ENCODE results near the gene CHTOP. TPM values are rescaled to one million over a fixed set of nuclear protein-coding genes. Genes with fewer than 3 reads are reported as not detected.

CHTOP gene
- total and polyA plus RNA-seq, 2 experiments from 2014 or later: 73.4 to 97.8 TPM

DNA sequence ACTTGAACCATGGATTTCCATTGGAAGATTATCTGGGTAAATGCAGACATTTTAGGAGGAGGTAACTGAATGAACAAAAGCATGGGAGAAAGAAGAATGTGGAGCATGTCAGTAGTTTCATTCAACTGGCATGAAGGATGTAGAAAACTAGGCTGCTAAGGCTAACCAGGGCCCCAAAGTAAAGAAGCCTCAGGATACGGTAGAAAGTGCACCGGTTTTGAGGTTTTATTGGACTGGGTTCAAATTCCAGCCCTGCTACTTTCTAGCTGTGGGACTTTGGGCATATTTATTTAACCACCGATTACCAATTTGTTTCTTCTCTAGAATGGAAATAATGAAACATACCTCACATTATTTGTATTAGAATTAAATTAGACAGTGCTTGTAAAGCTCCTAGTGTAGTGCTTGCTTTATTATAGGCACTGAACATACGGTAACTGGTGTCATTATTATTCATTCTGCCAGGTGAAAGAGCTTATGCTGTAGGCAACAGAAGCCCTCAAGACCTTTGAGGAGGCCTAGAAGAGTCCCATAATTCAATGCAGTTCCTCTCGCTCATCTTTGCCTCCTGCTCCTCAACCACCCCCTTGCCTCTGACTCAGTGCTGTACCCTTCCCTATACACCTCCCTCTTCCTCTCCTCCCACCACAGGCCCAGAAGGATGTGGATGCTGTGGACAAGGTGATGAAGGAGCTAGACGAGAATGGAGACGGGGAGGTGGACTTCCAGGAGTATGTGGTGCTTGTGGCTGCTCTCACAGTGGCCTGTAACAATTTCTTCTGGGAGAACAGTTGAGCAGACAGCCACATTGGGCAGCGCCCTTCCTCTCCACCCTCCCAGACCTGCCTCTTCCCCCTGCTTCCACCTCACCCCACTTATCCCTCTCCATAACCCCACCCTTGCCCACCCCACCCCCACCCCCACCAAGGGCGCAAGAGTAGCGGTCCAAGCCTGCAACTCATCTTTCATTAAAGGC lies 2.5 kb upstream of the CHTOP start:
- Mint-ChIP-seq H3K36me3 (ENCODE audit: low read depth) (peaks cover 28% of the 10 kb centered on the region), H3K4me3 (no peak overlapping the region), H3K9me3 (no peaks in the 10 kb centered on the region), H3K27ac (no peak overlapping the region), H3K4me1 (peaks cover 43% of the 10 kb centered on the region), H3K27me3 (ENCODE audit: insufficient read depth, low read depth, poor library complexity) (peaks cover 20% of the 10 kb centered on the region)
- Histone ChIP-seq H3K27ac (ENCODE audit: low read depth) (no peak overlapping the region), H3K4me3 (no peak overlapping the region), H3K9me2 (ENCODE audit: insufficient read depth) (0 out of 2 replicates have a peak, but pooled peaks cover 2% of the 10 kb centered on the region), H3K36me3 (ENCODE audit: insufficient read depth) (peaks cover 6% of the 10 kb centered on the region), H3K79me2 (replicated peaks; ENCODE audit: insufficient read depth) (peaks cover 21% of the 10 kb centered on the region), H3F3A (replicated peaks; ENCODE audit: low read depth) (peaks cover 12% of the 10 kb centered on the region; the same call in 1 of the 2 replicates), H3K4me1 (ENCODE audit: insufficient read depth) (peaks cover 16% of the 10 kb centered on the region; the same call in 1 of the 2 replicates), H3K27me3 (ENCODE audit: insufficient read depth) (no peaks in the 10 kb centered on the region), H2AFZ (no peak overlapping the region), H3K4me2 (no peak overlapping the region), H4K20me1 (replicated peaks; ENCODE audit: insufficient read depth) (peaks cover 5% of the 10 kb centered on the region; the same call in 1 of the 2 replicates)
- ATAC-seq (no peak), DNase-seq (ENCODE audit: low spot score) (no peak)
- TF ChIP-seq, protein P1, sequence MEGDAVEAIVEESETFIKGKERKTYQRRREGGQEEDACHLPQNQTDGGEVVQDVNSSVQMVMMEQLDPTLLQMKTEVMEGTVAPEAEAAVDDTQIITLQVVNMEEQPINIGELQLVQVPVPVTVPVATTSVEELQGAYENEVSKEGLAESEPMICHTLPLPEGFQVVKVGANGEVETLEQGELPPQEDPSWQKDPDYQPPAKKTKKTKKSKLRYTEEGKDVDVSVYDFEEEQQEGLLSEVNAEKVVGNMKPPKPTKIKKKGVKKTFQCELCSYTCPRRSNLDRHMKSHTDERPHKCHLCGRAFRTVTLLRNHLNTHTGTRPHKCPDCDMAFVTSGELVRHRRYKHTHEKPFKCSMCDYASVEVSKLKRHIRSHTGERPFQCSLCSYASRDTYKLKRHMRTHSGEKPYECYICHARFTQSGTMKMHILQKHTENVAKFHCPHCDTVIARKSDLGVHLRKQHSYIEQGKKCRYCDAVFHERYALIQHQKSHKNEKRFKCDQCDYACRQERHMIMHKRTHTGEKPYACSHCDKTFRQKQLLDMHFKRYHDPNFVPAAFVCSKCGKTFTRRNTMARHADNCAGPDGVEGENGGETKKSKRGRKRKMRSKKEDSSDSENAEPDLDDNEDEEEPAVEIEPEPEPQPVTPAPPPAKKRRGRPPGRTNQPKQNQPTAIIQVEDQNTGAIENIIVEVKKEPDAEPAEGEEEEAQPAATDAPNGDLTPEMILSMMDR (conservative IDR thresholded peaks at IDR 0.05; ENCODE audit: low read depth in 2 of 2): no peak
- no peak for TF ChIP-seq NANOG (IDR thresholded peaks at IDR 0.05; ENCODE audit: borderline replicate concordance)
- TF ChIP-seq, protein P2, sequence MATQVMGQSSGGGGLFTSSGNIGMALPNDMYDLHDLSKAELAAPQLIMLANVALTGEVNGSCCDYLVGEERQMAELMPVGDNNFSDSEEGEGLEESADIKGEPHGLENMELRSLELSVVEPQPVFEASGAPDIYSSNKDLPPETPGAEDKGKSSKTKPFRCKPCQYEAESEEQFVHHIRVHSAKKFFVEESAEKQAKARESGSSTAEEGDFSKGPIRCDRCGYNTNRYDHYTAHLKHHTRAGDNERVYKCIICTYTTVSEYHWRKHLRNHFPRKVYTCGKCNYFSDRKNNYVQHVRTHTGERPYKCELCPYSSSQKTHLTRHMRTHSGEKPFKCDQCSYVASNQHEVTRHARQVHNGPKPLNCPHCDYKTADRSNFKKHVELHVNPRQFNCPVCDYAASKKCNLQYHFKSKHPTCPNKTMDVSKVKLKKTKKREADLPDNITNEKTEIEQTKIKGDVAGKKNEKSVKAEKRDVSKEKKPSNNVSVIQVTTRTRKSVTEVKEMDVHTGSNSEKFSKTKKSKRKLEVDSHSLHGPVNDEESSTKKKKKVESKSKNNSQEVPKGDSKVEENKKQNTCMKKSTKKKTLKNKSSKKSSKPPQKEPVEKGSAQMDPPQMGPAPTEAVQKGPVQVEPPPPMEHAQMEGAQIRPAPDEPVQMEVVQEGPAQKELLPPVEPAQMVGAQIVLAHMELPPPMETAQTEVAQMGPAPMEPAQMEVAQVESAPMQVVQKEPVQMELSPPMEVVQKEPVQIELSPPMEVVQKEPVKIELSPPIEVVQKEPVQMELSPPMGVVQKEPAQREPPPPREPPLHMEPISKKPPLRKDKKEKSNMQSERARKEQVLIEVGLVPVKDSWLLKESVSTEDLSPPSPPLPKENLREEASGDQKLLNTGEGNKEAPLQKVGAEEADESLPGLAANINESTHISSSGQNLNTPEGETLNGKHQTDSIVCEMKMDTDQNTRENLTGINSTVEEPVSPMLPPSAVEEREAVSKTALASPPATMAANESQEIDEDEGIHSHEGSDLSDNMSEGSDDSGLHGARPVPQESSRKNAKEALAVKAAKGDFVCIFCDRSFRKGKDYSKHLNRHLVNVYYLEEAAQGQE (IDR thresholded peaks at IDR 0.05; ENCODE audit: unreplicated experiment): no peak
- TF ChIP-seq CREB1 (CRISPR knock-in tag; IDR thresholded peaks at IDR 0.05; ENCODE audit: low read depth): no peak
- TF ChIP-seq ZNF114 (CRISPR knock-in tag; IDR thresholded peaks at IDR 0.05): no peak
- TF ChIP-seq EZH2phosphoT487 (IDR thresholded peaks at IDR 0.05; ENCODE audit: unreplicated experiment): no peak
- no peak for TF ChIP-seq EZH2 (IDR thresholded peaks at IDR 0.05; ENCODE audit: low read depth, unreplicated experiment)
- TF ChIP-seq ZNF331 (CRISPR knock-in tag; IDR thresholded peaks at IDR 0.05; ENCODE audit: low read depth): no peak
- no peak for TF ChIP-seq POLR2AphosphoS5 (IDR thresholded peaks at IDR 0.05; ENCODE audit: low read depth)
- TF ChIP-seq STAT1 (IDR thresholded peaks at IDR 0.05; ENCODE audit: unreplicated experiment): no peak
- no peak for TF ChIP-seq JUNB (IDR thresholded peaks at IDR 0.05; ENCODE audit: unreplicated experiment)
- TF ChIP-seq, protein P3, sequence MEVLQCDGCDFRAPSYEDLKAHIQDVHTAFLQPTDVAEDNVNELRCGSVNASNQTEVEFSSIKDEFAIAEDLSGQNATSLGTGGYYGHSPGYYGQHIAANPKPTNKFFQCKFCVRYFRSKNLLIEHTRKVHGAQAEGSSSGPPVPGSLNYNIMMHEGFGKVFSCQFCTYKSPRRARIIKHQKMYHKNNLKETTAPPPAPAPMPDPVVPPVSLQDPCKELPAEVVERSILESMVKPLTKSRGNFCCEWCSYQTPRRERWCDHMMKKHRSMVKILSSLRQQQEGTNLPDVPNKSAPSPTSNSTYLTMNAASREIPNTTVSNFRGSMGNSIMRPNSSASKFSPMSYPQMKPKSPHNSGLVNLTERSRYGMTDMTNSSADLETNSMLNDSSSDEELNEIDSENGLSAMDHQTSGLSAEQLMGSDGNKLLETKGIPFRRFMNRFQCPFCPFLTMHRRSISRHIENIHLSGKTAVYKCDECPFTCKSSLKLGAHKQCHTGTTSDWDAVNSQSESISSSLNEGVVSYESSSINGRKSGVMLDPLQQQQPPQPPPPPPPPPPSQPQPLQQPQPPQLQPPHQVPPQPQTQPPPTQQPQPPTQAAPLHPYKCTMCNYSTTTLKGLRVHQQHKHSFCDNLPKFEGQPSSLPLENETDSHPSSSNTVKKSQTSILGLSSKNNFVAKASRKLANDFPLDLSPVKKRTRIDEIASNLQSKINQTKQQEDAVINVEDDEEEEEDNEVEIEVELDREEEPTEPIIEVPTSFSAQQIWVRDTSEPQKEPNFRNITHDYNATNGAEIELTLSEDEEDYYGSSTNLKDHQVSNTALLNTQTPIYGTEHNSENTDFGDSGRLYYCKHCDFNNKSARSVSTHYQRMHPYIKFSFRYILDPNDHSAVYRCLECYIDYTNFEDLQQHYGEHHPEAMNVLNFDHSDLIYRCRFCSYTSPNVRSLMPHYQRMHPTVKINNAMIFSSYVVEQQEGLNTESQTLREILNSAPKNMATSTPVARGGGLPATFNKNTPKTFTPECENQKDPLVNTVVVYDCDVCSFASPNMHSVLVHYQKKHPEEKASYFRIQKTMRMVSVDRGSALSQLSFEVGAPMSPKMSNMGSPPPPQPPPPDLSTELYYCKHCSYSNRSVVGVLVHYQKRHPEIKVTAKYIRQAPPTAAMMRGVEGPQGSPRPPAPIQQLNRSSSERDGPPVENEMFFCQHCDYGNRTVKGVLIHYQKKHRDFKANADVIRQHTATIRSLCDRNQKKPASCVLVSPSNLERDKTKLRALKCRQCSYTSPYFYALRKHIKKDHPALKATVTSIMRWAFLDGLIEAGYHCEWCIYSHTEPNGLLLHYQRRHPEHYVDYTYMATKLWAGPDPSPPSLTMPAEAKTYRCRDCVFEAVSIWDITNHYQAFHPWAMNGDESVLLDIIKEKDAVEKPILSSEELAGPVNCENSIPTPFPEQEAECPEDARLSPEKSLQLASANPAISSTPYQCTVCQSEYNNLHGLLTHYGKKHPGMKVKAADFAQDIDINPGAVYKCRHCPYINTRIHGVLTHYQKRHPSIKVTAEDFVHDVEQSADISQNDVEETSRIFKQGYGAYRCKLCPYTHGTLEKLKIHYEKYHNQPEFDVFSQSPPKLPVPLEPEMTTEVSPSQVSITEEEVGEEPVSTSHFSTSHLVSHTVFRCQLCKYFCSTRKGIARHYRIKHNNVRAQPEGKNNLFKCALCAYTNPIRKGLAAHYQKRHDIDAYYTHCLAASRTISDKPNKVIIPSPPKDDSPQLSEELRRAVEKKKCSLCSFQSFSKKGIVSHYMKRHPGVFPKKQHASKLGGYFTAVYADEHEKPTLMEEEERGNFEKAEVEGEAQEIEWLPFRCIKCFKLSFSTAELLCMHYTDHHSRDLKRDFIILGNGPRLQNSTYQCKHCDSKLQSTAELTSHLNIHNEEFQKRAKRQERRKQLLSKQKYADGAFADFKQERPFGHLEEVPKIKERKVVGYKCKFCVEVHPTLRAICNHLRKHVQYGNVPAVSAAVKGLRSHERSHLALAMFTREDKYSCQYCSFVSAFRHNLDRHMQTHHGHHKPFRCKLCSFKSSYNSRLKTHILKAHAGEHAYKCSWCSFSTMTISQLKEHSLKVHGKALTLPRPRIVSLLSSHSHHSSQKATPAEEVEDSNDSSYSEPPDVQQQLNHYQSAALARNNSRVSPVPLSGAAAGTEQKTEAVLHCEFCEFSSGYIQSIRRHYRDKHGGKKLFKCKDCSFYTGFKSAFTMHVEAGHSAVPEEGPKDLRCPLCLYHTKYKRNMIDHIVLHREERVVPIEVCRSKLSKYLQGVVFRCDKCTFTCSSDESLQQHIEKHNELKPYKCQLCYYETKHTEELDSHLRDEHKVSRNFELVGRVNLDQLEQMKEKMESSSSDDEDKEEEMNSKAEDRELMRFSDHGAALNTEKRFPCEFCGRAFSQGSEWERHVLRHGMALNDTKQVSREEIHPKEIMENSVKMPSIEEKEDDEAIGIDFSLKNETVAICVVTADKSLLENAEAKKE (CRISPR knock-in tag; IDR thresholded peaks at IDR 0.05): no peak
- TF ChIP-seq, protein P4, sequence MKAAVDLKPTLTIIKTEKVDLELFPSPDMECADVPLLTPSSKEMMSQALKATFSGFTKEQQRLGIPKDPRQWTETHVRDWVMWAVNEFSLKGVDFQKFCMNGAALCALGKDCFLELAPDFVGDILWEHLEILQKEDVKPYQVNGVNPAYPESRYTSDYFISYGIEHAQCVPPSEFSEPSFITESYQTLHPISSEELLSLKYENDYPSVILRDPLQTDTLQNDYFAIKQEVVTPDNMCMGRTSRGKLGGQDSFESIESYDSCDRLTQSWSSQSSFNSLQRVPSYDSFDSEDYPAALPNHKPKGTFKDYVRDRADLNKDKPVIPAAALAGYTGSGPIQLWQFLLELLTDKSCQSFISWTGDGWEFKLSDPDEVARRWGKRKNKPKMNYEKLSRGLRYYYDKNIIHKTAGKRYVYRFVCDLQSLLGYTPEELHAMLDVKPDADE (IDR thresholded peaks at IDR 0.05): no peak
